Activated effector memory CD4-positive, alpha-beta T cell treated with Interleukin-2 at 50 U/mL for 16 hours (primary cell): Measurements from ENCODE around the gene MYOF.
"Not testable (repeated sequence)": the region's sequence is repeated elsewhere in the genome, so short reads cannot be mapped to it uniquely, and the experiment has no call there.

ENCODE experiments used
- DNase-seq: peaks from one replicate; pipeline ENCODE4 v3.0.0-alpha.2; 2020

The MYOF gene

GRCh38 chr10:93379731-93380575 lies 102.2 kb downstream of the MYOF start:
- DNase-seq: no peak

DNA sequence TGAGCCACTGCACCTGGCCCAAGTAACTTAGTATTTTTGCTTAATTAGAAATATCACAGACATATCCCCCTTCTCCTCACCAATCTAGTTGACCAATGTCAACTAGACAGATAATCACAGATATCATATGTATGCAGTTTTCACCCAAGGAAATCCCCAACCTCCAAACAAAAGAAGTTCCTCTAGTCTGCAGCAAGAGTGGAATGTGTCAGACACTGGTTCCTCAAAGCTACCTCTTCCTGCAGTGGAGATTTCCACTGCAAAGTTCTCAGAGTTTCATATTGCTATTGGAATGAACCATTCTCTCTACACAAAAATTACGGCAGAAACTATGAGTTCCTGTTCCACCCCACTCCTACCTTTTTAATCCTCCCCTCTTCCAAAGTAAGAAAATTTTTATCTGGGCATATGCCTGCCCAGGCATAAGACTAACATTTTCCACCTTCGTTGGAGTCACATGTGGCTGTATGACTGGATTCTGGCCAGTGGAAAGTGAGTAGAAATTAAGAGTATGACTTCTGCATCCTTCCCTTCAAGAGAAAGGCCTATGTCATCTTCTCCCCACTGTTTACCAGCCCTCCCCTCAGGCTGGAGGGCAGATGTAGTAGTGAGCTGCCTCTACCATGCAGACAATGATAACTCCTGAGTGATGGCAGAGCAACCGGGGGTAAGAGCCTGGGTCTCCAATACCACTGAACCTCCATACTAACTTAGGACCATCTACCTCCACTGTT lies 103.0 kb downstream of the MYOF start:
- DNase-seq: no peak

DNA sequence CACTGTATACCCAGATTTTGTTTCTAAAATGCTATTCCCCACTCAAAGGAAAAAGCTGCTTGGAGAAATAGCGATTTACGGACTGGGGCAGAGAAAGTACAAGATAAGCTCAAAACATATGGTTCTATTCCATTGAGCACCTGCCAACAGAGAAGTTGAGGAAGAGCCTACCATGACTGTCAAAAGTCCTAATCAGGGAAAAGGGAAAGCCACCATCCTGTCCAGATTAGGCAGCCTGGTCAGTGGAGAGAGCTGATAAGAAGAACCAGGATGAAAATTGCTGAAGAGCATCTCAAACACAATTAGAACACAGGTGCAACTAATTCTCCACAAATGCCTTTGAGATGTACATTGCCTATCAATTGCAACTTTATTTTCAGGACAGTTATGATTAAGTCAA lies 104.1 kb downstream of the MYOF start:
- DNase-seq: no peak

- DNase-seq: no peak
Measured at GRCh38 chr10:93376372-93377293, 105.5 kb downstream of the MYOF start.

DNA sequence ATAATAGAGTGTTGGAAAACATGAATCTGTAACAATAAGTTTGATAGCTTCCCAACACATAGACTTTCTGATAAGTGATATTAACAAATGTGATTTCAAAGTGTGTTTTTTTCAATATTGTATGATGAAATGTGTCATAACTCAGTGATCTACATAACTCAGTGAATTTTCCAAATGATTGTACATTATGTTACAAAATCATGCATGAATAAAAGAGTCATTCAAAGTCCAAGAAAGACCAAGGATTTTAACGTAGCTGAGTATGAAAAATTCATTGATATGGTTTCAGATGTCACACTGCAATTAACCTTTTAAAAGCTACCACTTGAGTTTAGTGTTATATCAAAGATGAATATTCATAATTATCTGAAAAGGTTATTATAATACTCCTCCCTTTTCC lies 111.2 kb downstream of the MYOF start:
- no peak for DNase-seq

DNA sequence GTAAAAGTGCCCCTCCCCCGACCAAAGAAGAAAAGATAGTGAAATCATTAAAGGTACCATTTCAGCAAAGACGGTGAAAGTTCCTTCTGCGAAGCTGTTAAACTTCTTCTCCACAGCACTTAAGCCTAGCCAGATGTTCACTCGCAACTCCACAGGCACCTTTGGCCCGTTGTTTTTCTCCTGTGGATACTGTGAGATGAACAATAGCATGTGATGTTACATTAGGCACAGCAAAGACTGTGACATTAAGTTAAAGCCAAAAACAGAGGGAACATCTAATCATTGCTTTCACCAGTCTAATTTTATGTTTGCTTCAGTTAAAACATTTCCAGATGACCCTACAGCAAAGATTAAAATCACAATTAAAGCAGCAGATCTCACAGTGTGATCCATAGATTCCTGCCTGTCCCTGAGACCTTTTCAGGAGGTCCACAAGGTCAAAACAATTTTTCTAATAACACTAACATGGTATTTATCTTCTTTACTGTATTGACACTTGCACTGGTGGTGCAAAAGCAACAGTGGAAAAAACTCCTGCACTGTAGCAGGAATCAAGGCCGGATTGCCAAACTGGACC lies 112.5 kb downstream of the MYOF start:
- DNase-seq: no peak

GRCh38 chr10:93368210-93368609 lies 113.9 kb downstream of the MYOF start:
- no peak for DNase-seq

GRCh38 chr10:93367664-93368063 lies 114.5 kb downstream of the MYOF start:
- DNase-seq: no peak

GRCh38 chr10:93364966-93365365 lies 117.2 kb downstream of the MYOF start:
- no peak for DNase-seq

DNA sequence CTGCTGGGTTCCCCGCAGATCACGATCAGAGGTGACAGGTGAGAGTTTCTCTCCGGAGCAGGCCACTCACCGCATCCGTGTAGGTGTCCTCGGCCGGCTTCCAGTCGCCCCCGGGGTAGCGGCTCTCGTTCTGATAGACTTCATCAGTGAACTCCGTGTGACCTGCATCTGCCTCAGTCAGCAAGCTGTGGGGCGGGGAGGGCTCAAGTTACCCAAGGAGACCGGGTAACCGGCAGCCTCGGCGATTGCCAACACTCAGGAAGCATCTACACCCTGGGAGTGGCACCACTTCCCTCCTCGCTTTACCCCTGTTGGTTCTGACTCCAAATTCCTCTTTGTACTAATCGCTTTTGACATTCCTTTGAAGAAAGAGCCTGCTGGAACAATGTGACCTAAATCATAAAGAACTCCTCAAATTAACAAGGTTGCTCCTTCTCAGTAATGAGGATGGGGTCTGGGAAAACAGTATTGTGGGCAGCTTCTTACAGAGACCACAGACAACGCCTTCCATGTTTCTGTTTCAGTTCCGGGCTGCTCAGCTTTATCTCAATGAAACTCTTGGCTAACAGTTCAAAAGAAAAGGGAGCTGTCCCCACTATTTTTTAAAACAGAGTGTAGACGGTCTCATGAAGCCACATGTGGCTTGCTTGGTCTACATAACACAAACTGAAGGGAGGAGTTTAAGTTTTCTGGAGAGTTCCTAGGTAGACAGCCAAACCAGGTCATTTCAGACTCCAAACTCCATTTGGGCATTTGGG lies 118.1 kb downstream of the MYOF start:
- no peak for DNase-seq

DNA sequence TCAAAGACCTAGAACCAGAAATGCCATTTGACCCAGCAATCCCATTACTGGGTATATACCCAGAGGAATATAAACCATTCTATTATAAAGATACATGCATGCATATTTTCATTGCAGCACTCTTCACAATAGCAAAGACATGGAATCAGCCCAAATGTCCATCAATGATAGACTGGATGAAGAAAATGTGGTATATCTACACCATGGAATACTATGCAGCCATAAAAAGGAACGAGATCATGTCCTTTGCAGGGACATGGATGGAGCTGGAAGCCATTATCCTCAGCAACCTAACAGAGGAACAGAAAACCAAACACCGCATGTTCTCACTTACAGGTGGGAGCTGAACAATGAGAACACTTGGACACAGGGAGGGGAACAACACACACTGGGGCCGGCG lies 123.7 kb downstream of the MYOF start:
- not testable (repeated sequence) for DNase-seq

DNA sequence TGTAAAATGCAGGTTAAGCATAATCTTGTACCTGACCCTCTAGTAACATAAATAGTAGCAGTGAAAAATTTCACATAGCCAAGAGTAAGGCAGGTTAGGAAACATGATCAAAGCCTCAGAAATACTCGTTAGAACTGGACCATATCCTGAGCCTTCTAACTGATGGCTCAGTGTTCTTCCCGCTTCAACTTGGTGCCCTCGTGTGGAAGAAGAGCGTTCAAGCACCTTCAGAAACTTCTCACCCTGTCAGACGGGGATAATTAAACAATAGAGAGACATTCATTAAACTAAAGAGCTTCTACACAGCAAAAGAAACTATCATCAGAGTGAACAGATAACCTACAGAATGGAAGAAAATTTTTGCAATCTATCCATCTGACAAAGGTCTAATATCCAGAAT lies 124.5 kb downstream of the MYOF start:
- no peak for DNase-seq

GRCh38 chr10:93356516-93356915 lies 125.6 kb downstream of the MYOF start:
- DNase-seq: no peak

GRCh38 chr10:93352638-93353383 lies 129.3 kb downstream of the MYOF start:
- no peak for DNase-seq

DNA sequence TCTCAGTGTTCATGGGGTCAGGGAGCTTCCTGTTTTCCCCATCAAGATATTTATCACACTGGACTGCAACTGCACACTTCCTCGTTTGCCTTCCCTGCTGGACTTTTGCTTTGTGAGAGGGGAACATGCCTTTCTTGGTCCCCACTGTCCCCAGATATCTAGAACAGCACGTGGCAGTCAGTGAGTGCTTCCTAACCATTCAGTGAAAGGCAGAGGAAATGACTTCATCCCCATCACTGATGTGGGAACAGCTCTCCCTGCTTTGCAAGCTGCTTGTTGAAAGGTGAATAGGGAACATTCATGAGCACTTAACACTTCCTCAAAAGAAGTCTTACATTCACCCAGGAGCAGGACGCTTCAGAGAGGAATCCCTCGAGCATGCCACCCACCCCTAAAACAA lies 135.4 kb downstream of the MYOF start:
- no peak for DNase-seq

DNA sequence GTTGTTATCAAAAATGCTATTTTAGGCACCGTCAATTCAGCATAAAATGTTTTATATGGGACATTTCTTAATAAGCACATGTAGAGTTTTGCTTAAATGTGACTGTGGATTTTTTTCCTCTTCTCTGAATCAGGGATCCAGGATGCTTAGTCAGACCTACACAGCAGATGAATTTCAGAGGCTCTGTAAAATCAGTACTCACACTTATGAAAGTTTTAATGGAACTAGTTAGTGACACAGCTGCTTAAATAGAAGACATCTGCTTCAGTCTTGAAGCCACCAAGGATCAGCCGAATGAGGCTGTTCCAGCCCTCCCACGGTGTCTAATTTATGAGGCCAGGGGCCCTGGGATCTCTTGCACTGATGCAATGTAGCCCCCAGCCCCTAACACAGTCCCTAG lies 136.0 kb downstream of the MYOF start:
- no peak for DNase-seq

DNA sequence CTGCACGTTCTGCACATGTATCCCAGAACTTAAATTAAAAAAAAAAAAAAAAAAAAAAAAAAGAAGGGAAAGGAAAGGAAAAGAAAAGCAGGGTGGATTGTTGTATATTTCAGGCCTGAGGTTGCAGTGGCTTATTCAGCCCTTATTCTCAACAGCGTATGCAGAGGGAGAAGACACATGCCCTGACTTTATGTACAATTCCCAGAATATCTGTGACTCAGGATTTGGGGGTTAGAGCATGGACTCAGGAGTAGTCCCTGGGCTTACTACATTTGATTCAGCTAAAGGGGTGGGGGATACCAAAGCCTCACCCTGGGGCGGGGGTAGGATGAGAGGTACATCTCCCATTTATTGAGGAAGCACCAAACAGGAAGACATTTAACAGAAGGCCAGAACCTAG lies 137.4 kb downstream of the MYOF start:
- no peak for DNase-seq

GRCh38 chr10:93342921-93343320 lies 139.2 kb downstream of the MYOF start:
- DNase-seq: no peak

GRCh38 chr10:93342366-93342765 lies 139.8 kb downstream of the MYOF start:
- DNase-seq: no peak

DNA sequence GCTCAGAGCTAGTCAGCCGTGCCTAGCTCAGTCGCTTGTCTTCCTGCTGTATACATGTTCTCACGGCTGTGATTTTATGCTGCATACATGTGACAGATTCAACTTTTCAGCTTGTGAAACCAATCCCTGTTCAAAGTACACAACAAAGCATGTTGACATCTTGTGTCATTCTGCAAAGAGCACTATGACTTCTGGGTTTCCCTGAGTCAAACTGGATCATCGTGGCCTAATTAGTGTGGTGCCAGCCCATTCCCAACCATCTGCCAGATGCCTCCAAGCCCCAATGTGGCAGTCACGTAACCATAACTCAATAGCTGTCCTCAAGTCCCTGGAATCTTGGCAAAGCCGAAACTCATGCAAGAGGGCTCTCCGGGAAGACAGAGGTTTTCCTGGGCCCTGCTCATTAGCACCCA lies 144.8 kb downstream of the MYOF start:
- DNase-seq: no peak

- DNase-seq: no peak
Measured at GRCh38 chr10:93336678-93337077, 145.5 kb downstream of the MYOF start.
